Right lobe of liver (tissue), 4 donors: Measurements from ENCODE around the gene SLC35G2.
"Not testable (repeated sequence)": the region's sequence is repeated elsewhere in the genome, so short reads cannot be mapped to it uniquely, and the experiment has no call there.

Source experiments
- CTCF ChIP-seq, 4 donors: fragments of 200-600 bp in 3 of 4; fragments of 450-650 bp in 1 of 4; IDR thresholded peaks; one replicate each; pipeline versions ENCODE4 v1.5.1 to v1.8.0; 2016 to 2022; ENCODE audit warnings: antibody characterized with exemption in 4 of 4, mild to moderate bottlenecking in 2 of 4
- POLR2A ChIP-seq: fragments of 450-650 bp; IDR thresholded peaks from one replicate; pipeline ENCODE4 v1.6.1; 2017; ENCODE audit warnings: antibody characterized with exemption, mild to moderate bottlenecking
- donor health status: DM: no; HTN: no; CAD: no.
- donor health status: DM: no; HTN: no; CAD: no.
- donor health status: DM: no; HTN: yes; CAD: no.

- not testable (repeated sequence) for TF ChIP-seq CTCF (IDR thresholded peaks at IDR 0.05); POLR2A
Measured at GRCh38 chr3:136902530-136902929, 83.6 kb downstream of the SLC35G2 start.
